Measurements from ENCODE around the gene KCNQ1.

KCNQ1 gene

DNA sequence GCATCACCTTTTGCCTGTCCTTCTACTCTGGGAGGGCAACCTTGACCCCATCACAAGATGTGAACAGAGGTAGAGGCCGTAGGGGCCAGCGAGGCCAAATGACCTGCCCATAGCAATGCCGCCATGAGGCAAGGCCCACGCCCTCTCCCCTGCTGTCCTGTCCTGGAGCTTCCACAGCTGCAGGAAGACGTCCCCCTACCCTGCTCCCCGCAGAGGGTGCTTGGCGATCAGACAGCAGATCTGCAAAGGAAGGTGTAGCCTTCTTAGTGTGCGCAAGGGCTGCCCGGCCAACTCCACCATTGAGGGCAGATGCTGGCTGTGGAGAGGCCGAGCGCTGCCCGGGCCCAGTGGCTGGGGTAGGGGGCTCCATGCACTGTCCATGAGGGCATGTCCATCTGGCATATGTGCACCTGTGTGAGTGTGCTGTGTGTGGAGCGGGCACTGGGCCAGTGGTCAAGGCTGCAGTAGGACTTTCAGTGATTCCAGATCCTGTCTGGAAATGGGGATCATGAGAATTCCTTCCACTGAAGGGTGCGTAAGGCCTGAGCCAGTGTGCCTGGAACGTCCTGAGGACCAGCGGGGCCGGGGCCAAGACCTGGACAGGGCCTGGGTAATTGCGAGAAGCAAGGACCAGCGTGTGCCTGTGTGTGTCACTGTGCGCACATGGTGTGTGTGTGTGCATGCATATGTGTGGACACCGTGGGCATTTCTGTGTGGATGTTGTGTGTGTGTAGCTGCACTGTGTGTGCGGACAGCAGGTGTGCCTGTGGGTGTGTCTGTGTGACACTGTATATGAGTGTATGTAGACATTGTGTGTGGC, 11.5 kb upstream of the KCNQ1 start:
- Histone ChIP-seq H3K27ac (ENCODE audit: insufficient read depth, low read length, poor library complexity, severe bottlenecking) (no peak overlapping the region), H3K27me3 (replicated peaks; ENCODE audit: control insufficient read depth, insufficient read depth, low read length, poor library complexity, severe bottlenecking) (no peaks in the 10 kb centered on the region)

DNA sequence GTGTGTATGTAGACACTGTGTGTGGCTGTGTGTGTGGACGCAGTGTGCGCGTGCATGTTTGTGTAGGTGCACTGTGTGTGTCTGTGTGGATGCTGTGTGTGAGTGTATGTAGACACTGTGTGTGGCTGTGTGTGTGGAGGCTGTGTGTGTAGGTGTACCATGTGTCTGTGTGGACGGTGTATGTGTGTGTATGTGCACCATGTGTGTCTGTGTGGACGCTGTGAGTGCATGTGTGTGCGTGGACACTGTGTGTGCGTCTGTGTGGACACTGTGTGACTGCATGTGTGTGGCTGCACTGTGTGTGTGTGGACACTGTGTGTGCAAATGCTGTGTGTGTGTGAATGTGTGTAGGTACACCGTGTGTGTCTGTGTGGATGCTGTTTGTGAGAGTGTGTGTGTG, 10.8 kb upstream of the KCNQ1 start:
- H3K4me1 ChIP-seq (ENCODE audit: control insufficient read depth, insufficient read depth, low read length, poor library complexity, severe bottlenecking), result no peaks in the 10 kb centered on the region
- no peaks in the 10 kb centered on the region for H3K9me3 ChIP-seq (ENCODE audit: control insufficient read depth, low read length)
- no peaks in the 10 kb centered on the region for H3K36me3 ChIP-seq (ENCODE audit: control insufficient read depth, insufficient read depth, low read length)
- H3K27ac ChIP-seq (ENCODE audit: insufficient read depth, low read length, poor library complexity, severe bottlenecking), result no peak overlapping the region
- H3K27me3 ChIP-seq (replicated peaks; ENCODE audit: control insufficient read depth, insufficient read depth, low read length, poor library complexity, severe bottlenecking), result no peaks in the 10 kb centered on the region
- no peak overlapping the region for H3K4me3 ChIP-seq (ENCODE audit: insufficient read depth, low read depth, low read length, poor library complexity, severe bottlenecking)
- DNase-seq, result no peak

More for the DNA sequence above, 11.5 kb upstream of the KCNQ1 start:
- Histone ChIP-seq H3K36me3 (ENCODE audit: control insufficient read depth, insufficient read depth, low read length) (no peaks in the 10 kb centered on the region), H3K4me1 (ENCODE audit: control insufficient read depth, insufficient read depth, low read length, poor library complexity, severe bottlenecking) (no peaks in the 10 kb centered on the region), H3K9me3 (ENCODE audit: control insufficient read depth, low read length) (no peaks in the 10 kb centered on the region), H3K4me3 (ENCODE audit: insufficient read depth, low read depth, low read length, poor library complexity, severe bottlenecking) (no peak overlapping the region)
- DNase-seq, result no peak

DNA sequence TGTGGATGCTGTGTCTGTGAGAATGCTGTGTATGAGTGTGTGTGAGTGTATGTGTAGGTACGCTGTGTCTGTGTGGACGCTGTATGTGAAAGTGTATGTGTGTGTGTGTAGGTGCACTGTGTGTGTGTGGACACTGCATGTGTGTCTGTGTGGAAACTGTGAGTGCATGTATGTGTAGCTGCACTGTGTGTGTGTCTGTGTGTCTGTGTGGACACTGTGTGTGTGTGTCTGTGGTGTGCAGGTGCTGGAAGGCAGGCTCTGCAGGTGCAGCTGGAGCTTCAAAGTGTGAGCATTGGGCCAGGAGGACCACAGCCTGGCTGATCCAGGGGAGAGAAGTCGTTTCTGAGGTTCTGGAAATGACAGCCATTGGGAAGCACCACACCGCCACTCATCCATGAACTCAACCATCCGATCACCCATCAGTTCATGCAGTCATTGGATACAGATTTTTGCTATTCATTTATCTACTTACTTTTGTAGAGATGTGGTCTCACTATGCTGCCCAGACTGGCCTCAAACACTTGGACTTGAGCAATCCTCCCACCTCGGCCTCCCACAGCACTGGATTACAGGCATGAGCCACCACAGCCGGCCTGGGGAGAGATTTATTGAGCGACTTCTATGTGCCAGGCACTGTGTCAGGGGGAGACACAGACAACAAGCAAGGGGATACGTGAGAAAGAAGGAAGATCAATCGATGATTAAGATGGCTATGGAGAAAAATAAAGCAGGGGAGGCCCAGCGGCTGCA, 10.1 kb upstream of the KCNQ1 start:
- Histone ChIP-seq H3K4me1 (ENCODE audit: control insufficient read depth, insufficient read depth, low read length, poor library complexity, severe bottlenecking) (no peaks in the 10 kb centered on the region), H3K36me3 (ENCODE audit: control insufficient read depth, insufficient read depth, low read length) (no peaks in the 10 kb centered on the region), H3K9me3 (ENCODE audit: control insufficient read depth, low read length) (no peaks in the 10 kb centered on the region), H3K27me3 (replicated peaks; ENCODE audit: control insufficient read depth, insufficient read depth, low read length, poor library complexity, severe bottlenecking) (no peaks in the 10 kb centered on the region), H3K4me3 (ENCODE audit: insufficient read depth, low read depth, low read length, poor library complexity, severe bottlenecking) (no peak overlapping the region), H3K27ac (ENCODE audit: insufficient read depth, low read length, poor library complexity, severe bottlenecking) (no peak overlapping the region)
- DNase-seq, result no peak

DNA sequence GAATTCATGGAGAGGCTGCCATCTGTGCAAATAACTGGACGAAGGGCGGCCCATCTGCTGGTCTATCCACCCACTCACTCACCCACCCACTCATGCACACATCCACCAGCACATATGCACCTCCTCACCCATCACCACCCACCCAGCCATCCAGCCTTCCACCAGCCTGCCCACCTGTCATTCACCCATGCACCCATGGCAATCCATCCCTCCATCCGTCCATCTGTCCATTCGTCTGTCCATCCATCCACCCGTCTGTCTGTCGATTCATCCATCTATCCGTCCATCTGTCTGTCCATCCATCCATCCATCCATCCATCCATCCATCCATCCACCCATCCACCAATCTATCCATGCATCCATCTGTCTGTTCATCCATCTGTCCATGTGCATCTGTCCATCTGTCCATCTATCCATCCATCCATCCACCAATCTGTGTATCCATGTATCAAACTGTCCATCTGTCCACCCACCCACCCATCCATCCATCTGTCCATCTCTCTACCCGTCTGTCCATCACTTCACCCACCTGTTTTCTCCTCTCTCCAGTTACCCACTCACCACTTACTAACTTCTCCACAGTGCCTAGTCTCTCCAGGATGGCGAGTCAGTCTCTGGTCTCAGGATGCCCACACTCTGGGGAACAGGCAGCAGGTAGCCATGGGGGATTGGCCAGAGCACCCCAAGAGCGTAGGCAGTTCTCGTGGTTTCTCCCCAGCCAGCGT, 9.4 kb upstream of the KCNQ1 start:
- Histone ChIP-seq H3K27ac (ENCODE audit: insufficient read depth, low read length, poor library complexity, severe bottlenecking) (no peak overlapping the region), H3K27me3 (replicated peaks; ENCODE audit: control insufficient read depth, insufficient read depth, low read length, poor library complexity, severe bottlenecking) (no peaks in the 10 kb centered on the region), H3K9me3 (ENCODE audit: control insufficient read depth, low read length) (no peaks in the 10 kb centered on the region), H3K4me3 (ENCODE audit: insufficient read depth, low read depth, low read length, poor library complexity, severe bottlenecking) (no peak overlapping the region), H3K36me3 (ENCODE audit: control insufficient read depth, insufficient read depth, low read length) (no peaks in the 10 kb centered on the region), H3K4me1 (ENCODE audit: control insufficient read depth, insufficient read depth, low read length, poor library complexity, severe bottlenecking) (no peaks in the 10 kb centered on the region)
- no peak for DNase-seq

DNA sequence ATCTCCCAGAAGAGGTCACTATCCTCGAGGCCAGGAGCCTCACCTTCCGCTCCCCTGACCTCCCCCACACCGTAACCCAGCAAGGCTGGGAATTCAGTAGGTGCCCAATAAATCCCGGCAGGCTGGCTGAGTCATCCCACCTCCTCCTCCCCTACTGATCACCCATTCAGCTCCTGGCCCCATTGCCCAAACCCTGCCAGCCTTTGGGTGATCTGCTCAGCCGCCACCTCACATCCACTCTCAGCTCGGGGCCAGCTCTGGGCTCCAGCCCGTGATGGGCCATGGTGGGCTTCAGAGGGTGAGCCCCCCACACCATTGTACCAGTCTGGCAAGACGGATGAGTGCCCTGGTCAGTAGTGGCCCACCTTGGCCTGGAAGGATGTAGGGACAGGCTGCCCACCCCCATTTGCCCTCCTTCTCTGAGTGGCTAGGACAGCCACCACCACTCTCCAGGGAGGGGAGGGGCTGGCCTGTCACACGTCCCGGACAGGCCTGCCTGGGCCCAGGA, 8.7 kb upstream of the KCNQ1 start:
- Histone ChIP-seq H3K27ac (ENCODE audit: insufficient read depth, low read length, poor library complexity, severe bottlenecking) (no peak overlapping the region), H3K4me1 (ENCODE audit: control insufficient read depth, insufficient read depth, low read length, poor library complexity, severe bottlenecking) (no peaks in the 10 kb centered on the region), H3K4me3 (ENCODE audit: insufficient read depth, low read depth, low read length, poor library complexity, severe bottlenecking) (no peak overlapping the region), H3K9me3 (ENCODE audit: control insufficient read depth, low read length) (no peaks in the 10 kb centered on the region), H3K27me3 (replicated peaks; ENCODE audit: control insufficient read depth, insufficient read depth, low read length, poor library complexity, severe bottlenecking) (no peaks in the 10 kb centered on the region), H3K36me3 (ENCODE audit: control insufficient read depth, insufficient read depth, low read length) (no peaks in the 10 kb centered on the region)
- DNase-seq, result no peak

DNA sequence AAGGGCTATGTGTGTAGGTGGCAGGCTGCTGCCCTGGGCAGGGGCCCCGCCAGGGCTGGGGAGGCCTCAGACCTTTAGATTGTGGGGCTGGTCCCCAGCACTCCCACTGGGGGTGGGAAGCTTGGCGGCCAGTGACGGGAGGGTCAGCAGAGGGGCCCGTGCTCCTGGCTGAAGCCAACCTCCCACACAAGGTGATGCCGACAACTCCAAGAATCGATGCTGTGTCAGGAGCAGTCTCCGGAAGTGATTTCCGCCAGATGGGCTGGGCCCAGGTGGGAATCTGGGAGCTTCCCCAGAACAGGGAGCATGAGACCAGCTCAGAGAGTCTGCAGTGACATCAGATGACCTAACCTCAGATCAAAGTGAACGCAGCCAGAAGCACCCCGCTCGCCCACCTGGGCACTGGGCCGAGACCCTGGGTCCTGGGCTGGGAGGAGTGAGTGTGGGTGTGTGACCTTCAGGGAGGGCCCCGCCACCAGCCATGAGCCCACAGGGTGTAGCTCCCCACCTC, 8.2 kb upstream of the KCNQ1 start:
- Histone ChIP-seq H3K4me3 (ENCODE audit: insufficient read depth, low read depth, low read length, poor library complexity, severe bottlenecking) (no peak overlapping the region), H3K4me1 (ENCODE audit: control insufficient read depth, insufficient read depth, low read length, poor library complexity, severe bottlenecking) (no peaks in the 10 kb centered on the region), H3K27me3 (replicated peaks; ENCODE audit: control insufficient read depth, insufficient read depth, low read length, poor library complexity, severe bottlenecking) (no peaks in the 10 kb centered on the region), H3K27ac (ENCODE audit: insufficient read depth, low read length, poor library complexity, severe bottlenecking) (no peak overlapping the region), H3K9me3 (ENCODE audit: control insufficient read depth, low read length) (no peaks in the 10 kb centered on the region), H3K36me3 (ENCODE audit: control insufficient read depth, insufficient read depth, low read length) (no peaks in the 10 kb centered on the region)
- no peak for DNase-seq

DNA sequence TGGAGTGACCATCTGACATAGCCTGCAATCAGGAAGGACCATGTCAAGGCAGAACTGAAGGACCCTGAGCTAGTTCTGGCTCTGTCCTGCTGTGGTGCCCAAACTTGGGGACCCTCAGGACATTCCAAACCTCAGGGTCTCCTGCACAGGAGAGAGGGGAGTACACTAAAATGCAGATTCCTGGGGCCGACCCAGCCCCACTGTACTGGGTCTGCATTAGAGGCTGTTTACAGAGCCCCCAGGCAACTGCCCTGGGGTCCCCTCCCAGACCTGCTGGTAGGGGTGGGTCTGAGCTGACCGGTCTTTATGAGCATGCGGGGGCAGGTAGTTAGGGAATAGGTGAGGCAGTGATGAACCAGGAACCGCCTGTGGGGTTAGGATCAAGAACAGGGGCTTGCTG, 7.3 kb upstream of the KCNQ1 start:
- DNase-seq, result no peak
- Histone ChIP-seq H3K36me3 (ENCODE audit: control insufficient read depth, insufficient read depth, low read length) (no peaks in the 10 kb centered on the region), H3K27me3 (replicated peaks; ENCODE audit: control insufficient read depth, insufficient read depth, low read length, poor library complexity, severe bottlenecking) (no peaks in the 10 kb centered on the region), H3K27ac (ENCODE audit: insufficient read depth, low read length, poor library complexity, severe bottlenecking) (no peak overlapping the region), H3K4me1 (ENCODE audit: control insufficient read depth, insufficient read depth, low read length, poor library complexity, severe bottlenecking) (no peaks in the 10 kb centered on the region), H3K4me3 (ENCODE audit: insufficient read depth, low read depth, low read length, poor library complexity, severe bottlenecking) (no peak overlapping the region), H3K9me3 (ENCODE audit: control insufficient read depth, low read length) (no peaks in the 10 kb centered on the region)

DNA sequence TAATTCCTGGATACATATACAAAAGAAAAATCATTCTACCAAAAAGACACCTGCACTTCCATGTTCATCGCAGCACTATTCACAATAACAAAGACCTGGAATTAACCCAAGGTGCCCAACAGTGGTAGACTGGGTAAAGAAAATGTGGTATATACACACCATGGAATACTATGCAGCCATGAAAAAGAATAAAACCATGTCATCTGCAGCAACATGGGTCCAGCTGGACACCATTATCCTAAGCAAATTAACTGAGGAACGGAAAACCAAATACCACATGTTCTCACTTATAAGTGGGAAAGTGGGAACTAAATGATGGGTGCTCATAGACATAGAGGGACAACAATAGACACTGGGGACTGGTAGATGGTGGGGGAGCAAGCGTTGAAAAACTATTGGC, 5.0 kb upstream of the KCNQ1 start:
- H3K9me3 ChIP-seq (ENCODE audit: control insufficient read depth, low read length), result no peaks in the 10 kb centered on the region
- H3K27ac ChIP-seq (ENCODE audit: insufficient read depth, low read length, poor library complexity, severe bottlenecking), result no peak overlapping the region
- peaks cover 15% of the 10 kb centered on the region for H3K4me1 ChIP-seq (ENCODE audit: control insufficient read depth, insufficient read depth, low read length, poor library complexity, severe bottlenecking)
- H3K36me3 ChIP-seq (ENCODE audit: control insufficient read depth, insufficient read depth, low read length), result no peaks in the 10 kb centered on the region
- no peaks in the 10 kb centered on the region for H3K27me3 ChIP-seq (replicated peaks; ENCODE audit: control insufficient read depth, insufficient read depth, low read length, poor library complexity, severe bottlenecking)
- H3K4me3 ChIP-seq (ENCODE audit: insufficient read depth, low read depth, low read length, poor library complexity, severe bottlenecking), result no peak overlapping the region
- DNase-seq, result no peak

DNA sequence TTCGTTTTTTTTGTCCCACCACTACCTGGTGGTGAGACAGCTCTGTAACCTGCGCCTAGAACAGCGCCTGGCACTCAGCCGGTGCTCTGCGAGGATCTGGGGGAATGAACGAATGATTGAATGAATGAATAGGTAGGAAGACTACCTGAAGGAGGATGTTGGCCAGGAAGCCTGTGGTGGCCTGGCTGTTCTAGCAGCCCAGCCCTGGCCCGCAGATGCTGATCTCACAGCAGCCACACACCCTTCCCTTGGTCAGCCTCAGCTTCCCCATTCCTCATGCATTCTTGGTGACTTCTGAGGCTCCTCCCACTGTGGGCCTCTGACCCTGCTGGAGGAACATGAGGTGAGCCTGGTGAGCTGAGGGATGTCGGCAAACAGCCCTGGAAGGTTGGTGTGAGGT, 4.2 kb upstream of the KCNQ1 start:
- Histone ChIP-seq H3K36me3 (ENCODE audit: control insufficient read depth, insufficient read depth, low read length) (no peaks in the 10 kb centered on the region), H3K4me3 (ENCODE audit: insufficient read depth, low read depth, low read length, poor library complexity, severe bottlenecking) (no peak overlapping the region), H3K4me1 (ENCODE audit: control insufficient read depth, insufficient read depth, low read length, poor library complexity, severe bottlenecking) (peaks cover 18% of the 10 kb centered on the region), H3K27ac (ENCODE audit: insufficient read depth, low read length, poor library complexity, severe bottlenecking) (no peak overlapping the region), H3K27me3 (replicated peaks; ENCODE audit: control insufficient read depth, insufficient read depth, low read length, poor library complexity, severe bottlenecking) (no peaks in the 10 kb centered on the region), H3K9me3 (ENCODE audit: control insufficient read depth, low read length) (no peaks in the 10 kb centered on the region)
- DNase-seq, result no peak
